ENCODE measurements around the gene ZFR.
"Not testable (repeated sequence)": the region's sequence is repeated elsewhere in the genome, so short reads cannot be mapped to it uniquely, and the experiment has no call there.

Gene ZFR

DNA sequence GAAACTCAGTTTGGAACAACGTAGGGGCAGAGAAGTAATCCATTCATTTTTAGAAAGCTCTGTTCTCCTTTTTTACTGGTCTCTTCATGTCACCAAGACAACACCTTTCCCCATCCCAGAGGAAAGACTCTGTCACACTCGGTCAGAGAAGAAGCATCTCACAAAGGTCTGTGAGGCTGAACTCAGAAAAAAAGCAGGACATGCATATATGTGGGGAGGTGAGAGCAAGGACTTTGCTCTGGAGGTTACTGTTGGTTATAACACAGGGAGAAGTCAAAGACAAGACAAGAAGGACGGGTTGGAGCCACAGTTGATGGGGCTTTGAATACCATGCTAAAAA is 112.6 kb downstream of the ZFR start:
- ATAC-seq (replicated peaks; ENCODE audit: extremely low read depth, poor library complexity, severe bottlenecking) (no peak), DNase-seq (ENCODE audit: low spot score in 2 of 2) (no peak)
- H3K4me1 Mint-ChIP-seq = peaks cover 5% of the 10 kb centered on the region
- no peaks in the 10 kb centered on the region for H3K36me3 Mint-ChIP-seq (ENCODE audit: insufficient read depth)
- no peak overlapping the region for H3K4me3 Mint-ChIP-seq
- no peak overlapping the region for H3K27ac Mint-ChIP-seq (ENCODE audit: low read depth)
- no peaks in the 10 kb centered on the region for H3K9me3 Mint-ChIP-seq
- no peaks in the 10 kb centered on the region for H3K27me3 Mint-ChIP-seq

DNA sequence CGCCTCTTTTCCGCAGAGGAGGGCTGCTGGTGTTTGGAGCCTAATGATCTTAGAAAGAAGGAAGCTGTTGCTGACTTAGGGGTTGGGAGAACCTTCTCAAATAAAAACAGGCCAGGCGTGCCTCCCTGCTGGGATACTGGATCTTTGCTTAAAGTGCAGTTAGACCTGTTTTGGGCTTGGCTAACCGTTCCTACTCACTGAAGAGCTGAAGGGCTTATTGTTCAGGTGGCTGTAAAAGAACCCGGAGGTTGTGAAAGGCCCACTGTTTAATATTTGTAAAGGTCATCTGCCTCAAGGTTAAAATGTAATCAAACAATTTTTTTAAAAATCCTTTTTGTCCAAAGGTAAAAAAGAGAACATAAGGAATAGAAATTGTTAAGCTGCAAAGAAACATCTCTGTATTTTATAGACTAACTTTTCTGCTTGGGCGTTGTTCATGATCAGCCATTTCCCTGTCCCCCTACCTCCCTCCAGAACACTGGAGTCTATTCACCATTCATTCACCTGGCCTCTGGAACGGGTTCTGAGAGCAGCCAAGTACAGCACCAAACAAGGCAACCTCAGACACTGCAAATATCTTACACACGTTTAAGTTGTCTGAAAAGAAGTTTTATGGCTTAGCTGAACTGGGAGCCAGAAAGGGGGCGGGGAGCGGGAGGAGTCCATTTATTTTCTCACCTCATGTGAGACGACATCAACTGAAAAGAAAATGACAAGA is 113.2 kb downstream of the ZFR start:
- Mint-ChIP-seq H3K27ac (ENCODE audit: low read depth) (no peak overlapping the region), H3K4me3 (no peak overlapping the region), H3K9me3 (no peaks in the 10 kb centered on the region), H3K36me3 (ENCODE audit: insufficient read depth) (no peaks in the 10 kb centered on the region), H3K4me1 (peaks cover 5% of the 10 kb centered on the region), H3K27me3 (no peaks in the 10 kb centered on the region)
- no peak for ATAC-seq (replicated peaks; ENCODE audit: extremely low read depth, poor library complexity, severe bottlenecking)
- no peak for DNase-seq (ENCODE audit: low spot score in 2 of 2)

DNA sequence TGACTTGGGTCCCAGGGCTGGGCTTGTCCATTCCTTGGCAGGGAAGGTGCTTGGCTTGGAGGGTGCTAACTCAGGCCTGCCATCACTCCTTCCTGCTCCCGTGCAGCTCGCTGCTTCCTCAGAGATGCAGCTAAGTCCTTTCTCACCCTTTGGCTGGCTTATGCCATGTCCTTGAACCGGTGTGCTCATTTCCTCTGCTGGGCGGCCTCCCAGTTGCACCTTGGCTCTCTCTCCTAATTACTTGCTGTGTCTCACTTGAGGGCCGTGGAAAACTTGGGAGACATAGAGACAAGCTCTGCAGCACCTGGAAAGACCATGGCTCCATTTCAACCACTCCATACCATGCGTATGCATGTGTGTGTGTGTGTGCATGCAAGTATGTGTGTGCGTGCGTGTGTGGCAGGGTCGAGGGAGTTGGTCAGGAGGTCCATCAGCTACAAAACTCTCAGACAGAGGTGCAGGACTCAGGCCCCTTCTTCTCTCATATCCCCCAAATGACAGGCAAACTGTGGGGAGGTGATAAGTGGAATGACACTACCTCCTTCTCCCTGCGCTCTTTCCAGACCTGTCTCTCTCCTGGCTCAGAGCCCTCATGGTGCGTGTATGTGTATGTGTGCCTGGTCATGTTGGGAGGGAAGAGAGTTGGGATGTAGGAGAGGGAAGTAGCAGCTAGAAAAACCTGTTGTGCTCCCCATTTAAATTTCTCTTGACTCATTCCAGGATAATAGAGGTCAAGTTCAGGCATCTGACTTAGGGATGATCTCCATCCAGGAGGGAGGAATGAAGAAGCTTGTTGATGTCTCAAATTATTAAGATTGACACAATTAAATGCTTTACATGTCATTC is 114.2 kb downstream of the ZFR start:
- no peak for ATAC-seq (replicated peaks; ENCODE audit: extremely low read depth, poor library complexity, severe bottlenecking)
- H3K4me1 Mint-ChIP-seq = peaks cover 5% of the 10 kb centered on the region
- H3K27ac Mint-ChIP-seq (ENCODE audit: low read depth) = no peak overlapping the region
- no peaks in the 10 kb centered on the region for H3K9me3 Mint-ChIP-seq
- DNase-seq (ENCODE audit: low spot score in 2 of 2) = no peak
- H3K4me3 Mint-ChIP-seq = no peak overlapping the region
- H3K36me3 Mint-ChIP-seq (ENCODE audit: insufficient read depth) = no peaks in the 10 kb centered on the region
- no peaks in the 10 kb centered on the region for H3K27me3 Mint-ChIP-seq

DNA sequence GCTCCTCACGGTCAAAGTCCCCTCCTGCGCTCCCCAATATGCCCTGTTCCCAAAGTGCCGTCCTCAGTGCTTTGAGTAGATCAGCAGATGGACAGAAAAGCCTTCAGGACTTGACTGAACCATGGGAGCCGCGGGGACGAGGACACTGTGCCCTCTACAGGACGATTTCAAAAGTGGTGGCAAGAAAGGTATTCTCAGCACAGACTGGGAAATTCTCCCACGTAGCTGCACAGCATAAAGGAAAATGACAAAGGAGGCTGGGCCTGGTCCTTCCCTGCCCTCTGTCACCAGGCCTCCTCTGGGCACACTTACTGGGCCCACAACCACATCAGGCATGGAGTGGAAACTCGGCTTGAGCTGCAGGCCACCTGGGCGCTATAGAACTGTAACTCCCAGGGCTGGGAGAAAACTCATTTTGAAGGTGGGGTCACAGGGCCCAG is 115.1 kb downstream of the ZFR start:
- H3K4me1 Mint-ChIP-seq = peaks cover 5% of the 10 kb centered on the region
- peak; percentile 64 for ATAC-seq (replicated peaks; ENCODE audit: extremely low read depth, poor library complexity, severe bottlenecking)
- no peak overlapping the region for H3K27ac Mint-ChIP-seq (ENCODE audit: low read depth)
- H3K4me3 Mint-ChIP-seq = no peak overlapping the region
- no peaks in the 10 kb centered on the region for H3K9me3 Mint-ChIP-seq
- no peaks in the 10 kb centered on the region for H3K27me3 Mint-ChIP-seq
- DNase-seq (ENCODE audit: low spot score in 2 of 2) = peak; percentile 30 to 40
- H3K36me3 Mint-ChIP-seq (ENCODE audit: insufficient read depth) = no peaks in the 10 kb centered on the region

DNA sequence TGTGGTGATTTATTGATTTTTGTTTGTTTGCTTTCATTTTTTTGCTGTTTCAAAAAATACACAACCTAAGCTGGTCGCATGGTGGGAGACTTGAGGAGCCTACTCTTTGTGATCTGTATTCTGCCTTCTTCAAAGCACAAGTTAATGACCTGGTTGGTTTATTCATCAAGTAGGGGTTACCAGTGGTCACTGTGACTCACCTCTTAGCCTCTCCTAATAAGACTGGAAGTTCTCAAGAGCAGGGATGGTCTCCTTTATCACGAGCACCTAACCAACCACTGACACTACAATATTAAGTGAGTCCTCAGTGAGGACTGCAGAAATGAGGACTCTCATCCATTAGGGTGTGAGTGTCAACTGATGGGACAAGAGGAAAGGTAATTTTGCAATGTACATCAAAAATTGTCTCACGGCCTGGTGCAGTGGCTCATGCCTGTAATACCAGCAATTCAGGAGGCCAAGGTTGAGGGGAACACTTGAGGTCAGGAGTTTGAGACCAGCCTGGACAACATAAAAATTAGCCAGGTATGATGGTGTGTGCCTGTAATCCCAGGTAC is 118.2 kb downstream of the ZFR start:
- Mint-ChIP-seq H3K4me3 (no peak overlapping the region), H3K27ac (ENCODE audit: low read depth) (no peak overlapping the region), H3K4me1 (peaks cover 5% of the 10 kb centered on the region), H3K36me3 (ENCODE audit: insufficient read depth) (no peaks in the 10 kb centered on the region), H3K27me3 (no peaks in the 10 kb centered on the region), H3K9me3 (peaks cover 7% of the 10 kb centered on the region)
- ATAC-seq (replicated peaks; ENCODE audit: extremely low read depth, poor library complexity, severe bottlenecking) (no peak), DNase-seq (ENCODE audit: low spot score in 2 of 2) (no peak)

DNA sequence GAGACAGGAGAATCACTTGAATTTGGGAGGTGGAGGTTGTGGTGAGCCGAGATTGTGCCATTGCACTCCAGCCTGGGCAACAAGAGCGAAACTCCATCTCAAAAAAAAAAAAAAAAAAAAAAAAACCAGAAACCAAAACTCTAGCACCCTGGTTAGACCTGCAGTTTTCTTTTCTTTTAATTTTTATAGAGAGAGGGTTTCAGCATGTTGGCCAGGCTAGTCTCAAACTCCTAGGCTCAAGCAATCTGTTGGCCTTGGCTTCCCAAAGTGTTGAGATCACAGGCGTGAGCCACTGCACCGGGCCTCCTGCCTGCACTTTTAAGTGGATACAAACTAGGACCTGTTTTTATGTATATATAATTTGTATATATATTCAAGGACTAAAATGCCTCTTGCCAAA is 118.9 kb downstream of the ZFR start:
- H3K27ac Mint-ChIP-seq (ENCODE audit: low read depth) = no peak overlapping the region
- H3K4me1 Mint-ChIP-seq = peaks cover 5% of the 10 kb centered on the region
- ATAC-seq (replicated peaks; ENCODE audit: extremely low read depth, poor library complexity, severe bottlenecking) = no peak
- H3K27me3 Mint-ChIP-seq = no peaks in the 10 kb centered on the region
- H3K36me3 Mint-ChIP-seq (ENCODE audit: insufficient read depth) = no peaks in the 10 kb centered on the region
- no peak overlapping the region for H3K4me3 Mint-ChIP-seq
- no peak for DNase-seq (ENCODE audit: low spot score in 2 of 2)
- peaks cover 7% of the 10 kb centered on the region for H3K9me3 Mint-ChIP-seq

DNA sequence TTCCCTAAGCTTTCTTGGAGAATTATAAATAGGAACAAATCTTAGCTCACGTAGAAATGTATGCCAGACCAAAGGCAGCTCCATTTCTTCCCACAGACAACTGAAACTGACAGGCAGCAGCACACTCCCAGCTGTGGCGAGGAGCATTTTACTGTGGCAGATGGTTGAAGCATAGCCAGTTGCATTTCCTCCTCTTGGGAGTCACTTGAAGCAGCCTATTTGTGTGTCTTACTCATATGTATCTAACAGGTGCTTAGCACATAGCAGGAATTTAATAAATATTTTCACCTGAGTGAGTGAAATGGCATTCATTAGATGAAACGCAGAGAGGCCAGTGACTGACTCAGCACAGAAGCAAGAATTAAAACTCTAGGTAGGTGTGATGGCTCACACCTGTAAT is 119.5 kb downstream of the ZFR start:
- peaks cover 5% of the 10 kb centered on the region for H3K4me1 Mint-ChIP-seq
- H3K36me3 Mint-ChIP-seq (ENCODE audit: insufficient read depth) = no peaks in the 10 kb centered on the region
- H3K9me3 Mint-ChIP-seq = peaks cover 7% of the 10 kb centered on the region
- no peak overlapping the region for H3K4me3 Mint-ChIP-seq
- DNase-seq (ENCODE audit: low spot score in 2 of 2) (no peak), ATAC-seq (replicated peaks; ENCODE audit: extremely low read depth, poor library complexity, severe bottlenecking) (no peak)
- no peaks in the 10 kb centered on the region for H3K27me3 Mint-ChIP-seq
- H3K27ac Mint-ChIP-seq (ENCODE audit: low read depth) = no peak overlapping the region

DNA sequence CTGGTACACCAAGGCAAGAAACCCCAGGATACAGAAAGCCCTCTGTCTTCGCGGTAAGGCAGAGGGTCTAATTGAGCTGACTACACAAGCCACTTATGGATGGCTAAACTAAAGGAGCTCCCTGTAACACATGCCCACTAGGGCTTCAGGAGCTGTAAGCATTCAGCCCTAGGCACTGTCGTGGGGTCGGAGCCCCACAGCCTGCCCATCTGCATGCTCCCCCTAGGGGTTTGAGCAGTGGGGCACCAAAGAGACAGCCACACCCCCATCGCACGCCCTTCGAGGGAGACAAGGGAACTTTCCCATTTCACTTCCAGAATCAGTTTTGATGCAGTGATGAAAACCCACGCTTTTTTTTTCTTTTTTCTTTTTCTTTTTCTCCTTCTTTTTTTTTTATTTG is 120.8 kb downstream of the ZFR start:
- H3K4me3 Mint-ChIP-seq = no peak overlapping the region
- ATAC-seq (replicated peaks; ENCODE audit: extremely low read depth, poor library complexity, severe bottlenecking) (no peak), DNase-seq (ENCODE audit: low spot score in 2 of 2) (no peak)
- H3K4me1 Mint-ChIP-seq = no peaks in the 10 kb centered on the region
- H3K27ac Mint-ChIP-seq (ENCODE audit: low read depth) = no peak overlapping the region
- peaks cover 7% of the 10 kb centered on the region for H3K9me3 Mint-ChIP-seq
- H3K27me3 Mint-ChIP-seq = no peaks in the 10 kb centered on the region
- H3K36me3 Mint-ChIP-seq (ENCODE audit: insufficient read depth) = no peaks in the 10 kb centered on the region

DNA sequence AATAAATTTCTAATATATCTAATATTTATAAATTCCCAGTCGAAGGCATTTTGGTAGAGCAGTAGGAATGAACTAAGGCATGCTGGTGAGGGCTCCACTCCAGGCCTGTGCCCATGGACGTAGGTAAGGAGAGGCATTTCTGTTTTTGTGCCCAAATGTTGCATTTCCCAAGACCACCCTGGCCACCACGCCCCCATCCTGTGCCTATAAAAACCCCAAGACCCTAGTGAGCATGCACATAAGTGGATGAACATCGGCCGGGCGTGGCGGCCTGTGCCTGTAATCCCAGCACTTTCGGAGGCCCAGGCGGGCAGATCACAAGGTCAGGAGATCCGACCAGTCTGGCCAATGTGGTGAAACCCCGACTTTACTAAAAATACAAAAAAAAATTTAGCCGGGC is 121.7 kb downstream of the ZFR start:
- DNase-seq (ENCODE audit: low spot score in 2 of 2) = no peak
- no peaks in the 10 kb centered on the region for H3K27me3 Mint-ChIP-seq
- no peak overlapping the region for H3K4me3 Mint-ChIP-seq
- no peaks in the 10 kb centered on the region for H3K36me3 Mint-ChIP-seq (ENCODE audit: insufficient read depth)
- ATAC-seq (replicated peaks; ENCODE audit: extremely low read depth, poor library complexity, severe bottlenecking) = no peak
- no peak overlapping the region for H3K27ac Mint-ChIP-seq (ENCODE audit: low read depth)
- peaks cover 7% of the 10 kb centered on the region for H3K9me3 Mint-ChIP-seq
- H3K4me1 Mint-ChIP-seq = no peaks in the 10 kb centered on the region

DNA sequence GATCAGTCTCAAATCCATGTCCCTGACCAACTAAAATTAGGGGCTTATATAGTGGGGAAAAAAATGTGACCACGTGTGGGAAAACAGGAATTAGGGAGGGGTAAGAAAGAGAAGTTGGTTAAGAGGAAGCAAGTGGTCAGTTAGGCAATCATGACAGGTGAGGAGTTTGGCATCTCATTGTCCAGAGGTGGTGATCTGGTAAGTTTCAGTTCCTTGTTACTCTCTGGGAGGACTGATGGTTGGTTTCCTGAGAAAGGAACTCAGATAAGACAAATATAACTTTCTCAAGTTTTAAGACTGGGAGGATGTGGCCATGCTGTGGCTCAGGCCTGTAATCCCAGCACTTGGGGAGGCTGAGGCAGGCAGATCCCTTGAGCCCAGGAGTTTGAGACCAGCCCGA is 122.8 kb downstream of the ZFR start:
- not testable (repeated sequence) for H3K9me3 Mint-ChIP-seq; DNase-seq (ENCODE audit: low spot score in 2 of 2); H3K36me3 Mint-ChIP-seq (ENCODE audit: insufficient read depth); ATAC-seq (replicated peaks; ENCODE audit: extremely low read depth, poor library complexity, severe bottlenecking); H3K4me3 Mint-ChIP-seq; H3K4me1 Mint-ChIP-seq; H3K27ac Mint-ChIP-seq (ENCODE audit: low read depth); H3K27me3 Mint-ChIP-seq

DNA sequence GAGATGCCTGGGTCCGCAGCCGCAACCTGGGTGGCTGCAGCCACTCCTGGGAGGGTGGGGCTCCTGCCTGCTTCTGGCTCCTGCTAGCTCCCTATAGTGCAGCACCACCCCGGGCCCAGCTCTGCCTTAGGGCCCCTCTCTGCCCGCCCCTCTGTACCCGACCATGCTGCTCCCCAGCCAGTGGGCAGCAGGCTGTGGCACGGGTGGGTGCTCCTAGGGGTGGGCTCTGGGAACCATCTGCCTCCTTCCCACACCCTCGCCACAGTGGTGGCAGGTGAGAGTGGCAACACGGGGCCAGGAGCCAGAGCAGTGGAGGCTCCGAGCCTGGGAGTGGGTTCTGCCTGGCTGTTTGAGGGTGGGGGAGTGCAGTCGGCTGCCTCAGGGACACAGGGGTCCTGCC is 124.0 kb downstream of the ZFR start:
- peaks cover 7% of the 10 kb centered on the region for H3K9me3 Mint-ChIP-seq
- no peaks in the 10 kb centered on the region for H3K36me3 Mint-ChIP-seq (ENCODE audit: insufficient read depth)
- H3K4me3 Mint-ChIP-seq = no peak overlapping the region
- no peaks in the 10 kb centered on the region for H3K27me3 Mint-ChIP-seq
- no peaks in the 10 kb centered on the region for H3K4me1 Mint-ChIP-seq
- no peak overlapping the region for H3K27ac Mint-ChIP-seq (ENCODE audit: low read depth)
- ATAC-seq (replicated peaks; ENCODE audit: extremely low read depth, poor library complexity, severe bottlenecking) = no peak
- no peak for DNase-seq (ENCODE audit: low spot score in 2 of 2)

DNA sequence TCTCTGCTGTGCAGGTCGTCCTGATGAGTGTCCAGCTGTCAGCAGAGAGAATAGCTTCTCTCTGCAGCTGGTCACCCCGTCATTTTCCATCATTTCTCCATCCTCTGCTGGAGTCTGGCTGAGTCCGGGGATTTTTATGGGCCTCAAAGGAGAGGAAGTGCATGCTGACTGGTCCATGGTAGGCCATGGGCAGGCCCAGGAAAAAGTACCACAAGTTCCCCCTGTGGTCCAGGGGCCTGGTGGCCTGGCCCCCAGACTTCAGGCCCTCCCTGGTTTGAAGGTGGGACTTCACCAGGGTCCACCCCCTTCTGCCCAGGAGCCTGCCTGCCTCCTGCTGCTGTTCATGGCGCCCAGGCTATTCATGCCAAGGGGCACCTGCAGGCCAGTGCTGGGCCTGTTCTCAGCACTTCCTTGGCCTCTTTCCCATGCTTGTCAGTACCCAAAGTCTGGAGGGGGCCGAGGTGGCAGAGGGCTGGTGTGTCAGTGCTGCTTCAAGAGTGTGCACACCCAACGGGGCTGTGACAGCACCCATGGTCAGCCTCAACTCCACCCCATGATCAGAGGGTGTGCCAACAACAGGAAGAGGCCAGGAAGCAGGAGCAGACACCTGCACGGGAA is 124.5 kb downstream of the ZFR start:
- ATAC-seq (replicated peaks; ENCODE audit: extremely low read depth, poor library complexity, severe bottlenecking) (no peak), DNase-seq (ENCODE audit: low spot score in 2 of 2) (no peak)
- peaks cover 7% of the 10 kb centered on the region for H3K9me3 Mint-ChIP-seq

DNA sequence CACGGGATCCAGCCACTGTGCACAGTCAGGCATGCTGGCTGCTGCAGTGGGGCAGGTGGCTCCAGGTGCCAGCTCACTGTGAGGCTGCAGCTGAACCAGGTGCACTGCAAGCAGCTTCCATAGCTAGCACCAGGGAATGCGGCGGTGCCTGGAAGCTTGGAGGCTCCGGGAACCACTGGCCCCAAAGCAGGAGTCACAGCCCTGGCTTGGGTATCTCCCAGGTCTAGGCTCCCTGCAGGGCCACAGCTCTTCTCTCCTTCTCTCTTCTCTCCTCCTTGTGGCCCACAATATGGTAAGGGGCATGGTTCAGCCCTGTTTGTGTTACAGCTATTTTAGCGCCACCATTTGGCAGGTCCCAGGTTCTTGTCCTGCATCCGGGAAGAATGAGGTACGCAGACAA is 125.1 kb downstream of the ZFR start:
- H3K4me1 Mint-ChIP-seq = no peaks in the 10 kb centered on the region
- H3K4me3 Mint-ChIP-seq = no peak overlapping the region
- DNase-seq (ENCODE audit: low spot score in 2 of 2) = no peak
- H3K9me3 Mint-ChIP-seq = peaks cover 7% of the 10 kb centered on the region
- no peaks in the 10 kb centered on the region for H3K27me3 Mint-ChIP-seq
- H3K27ac Mint-ChIP-seq (ENCODE audit: low read depth) = no peak overlapping the region
- H3K36me3 Mint-ChIP-seq (ENCODE audit: insufficient read depth) = no peaks in the 10 kb centered on the region
- no peak for ATAC-seq (replicated peaks; ENCODE audit: extremely low read depth, poor library complexity, severe bottlenecking)

More for the DNA sequence above, 124.5 kb downstream of the ZFR start:
- Mint-ChIP-seq H3K27ac (ENCODE audit: low read depth) (no peak overlapping the region), H3K27me3 (no peaks in the 10 kb centered on the region), H3K4me3 (no peak overlapping the region), H3K36me3 (ENCODE audit: insufficient read depth) (no peaks in the 10 kb centered on the region), H3K4me1 (no peaks in the 10 kb centered on the region)
